ENCODE measurements around the gene INTS15.

The INTS15 gene

GRCh38 chr7:6639032-6639431, 49.2 kb downstream of the INTS15 start:
- Histone ChIP-seq H3K4me1 (ENCODE audit: insufficient read depth, low read length) (no peaks in the 10 kb centered on the region), H3K4me3 (ENCODE audit: low read length) (no peak overlapping the region), H3K27ac (ENCODE audit: low read depth, low read length) (no peak overlapping the region), H3K27me3 (ENCODE audit: insufficient read depth, low read length) (peaks cover 2% of the 10 kb centered on the region), H3K36me3 (ENCODE audit: insufficient read depth, low read length) (peaks cover 19% of the 10 kb centered on the region; the same call in 1 of the 2 replicates), H3K9me3 (ENCODE audit: insufficient read depth, low read depth, low read length) (no peaks in the 10 kb centered on the region), H3K9ac (ENCODE audit: low read depth, low read length) (no peak overlapping the region)
- 91% methylated on average over 4 of the region's 4 CpGs for WGBS

GRCh38 chr7:6639627-6640026, 49.8 kb downstream of the INTS15 start:
- H3K36me3 ChIP-seq (ENCODE audit: insufficient read depth, low read length), result peaks cover 22% of the 10 kb centered on the region
- no peaks in the 10 kb centered on the region for H3K4me1 ChIP-seq (ENCODE audit: insufficient read depth, low read length)
- H3K4me3 ChIP-seq (ENCODE audit: low read length), result no peak overlapping the region
- no peak overlapping the region for H3K27ac ChIP-seq (ENCODE audit: low read depth, low read length)
- 94% methylated on average over 11 of the region's 11 CpGs for WGBS
- H3K9me3 ChIP-seq (ENCODE audit: insufficient read depth, low read depth, low read length), result no peaks in the 10 kb centered on the region
- H3K9ac ChIP-seq (ENCODE audit: low read depth, low read length), result no peak overlapping the region
- peaks cover 2% of the 10 kb centered on the region for H3K27me3 ChIP-seq (ENCODE audit: insufficient read depth, low read length)

GRCh38 chr7:6640246-6640721, 50.5 kb downstream of the INTS15 start:
- Histone ChIP-seq H3K9me3 (ENCODE audit: insufficient read depth, low read depth, low read length) (no peaks in the 10 kb centered on the region), H3K27ac (ENCODE audit: low read depth, low read length) (no peak overlapping the region), H3K36me3 (ENCODE audit: insufficient read depth, low read length) (peaks cover 28% of the 10 kb centered on the region), H3K9ac (ENCODE audit: low read depth, low read length) (no peak overlapping the region), H3K4me1 (ENCODE audit: insufficient read depth, low read length) (no peaks in the 10 kb centered on the region), H3K27me3 (ENCODE audit: insufficient read depth, low read length) (peaks cover 2% of the 10 kb centered on the region), H3K4me3 (ENCODE audit: low read length) (no peak overlapping the region)
- WGBS, result 66% methylated on average over 11 of the region's 11 CpGs

GRCh38 chr7:6641305-6642035, 51.6 kb downstream of the INTS15 start:
- H3K4me1 ChIP-seq (ENCODE audit: insufficient read depth, low read length), result no peaks in the 10 kb centered on the region
- peaks cover 28% of the 10 kb centered on the region for H3K36me3 ChIP-seq (ENCODE audit: insufficient read depth, low read length)
- H3K9me3 ChIP-seq (ENCODE audit: insufficient read depth, low read depth, low read length), result no peaks in the 10 kb centered on the region
- no peak overlapping the region for H3K4me3 ChIP-seq (ENCODE audit: low read length)
- H3K9ac ChIP-seq (ENCODE audit: low read depth, low read length), result no peak overlapping the region
- no peak overlapping the region for H3K27ac ChIP-seq (ENCODE audit: low read depth, low read length)
- WGBS, result 93% methylated on average over 15 of the region's 15 CpGs
- peaks cover under 1% of the 10 kb centered on the region for H3K27me3 ChIP-seq (ENCODE audit: insufficient read depth, low read length)

- no peak overlapping the region for H3K4me3 ChIP-seq (ENCODE audit: low read length)
- 93% methylated on average over 24 of the region's 24 CpGs for WGBS
- no peaks in the 10 kb centered on the region for H3K27me3 ChIP-seq (ENCODE audit: insufficient read depth, low read length)
- H3K36me3 ChIP-seq (ENCODE audit: insufficient read depth, low read length), result peaks cover 28% of the 10 kb centered on the region
- H3K9me3 ChIP-seq (ENCODE audit: insufficient read depth, low read depth, low read length), result no peaks in the 10 kb centered on the region
- no peak overlapping the region for H3K9ac ChIP-seq (ENCODE audit: low read depth, low read length)
- H3K27ac ChIP-seq (ENCODE audit: low read depth, low read length), result no peak overlapping the region
- H3K4me1 ChIP-seq (ENCODE audit: insufficient read depth, low read length), result no peaks in the 10 kb centered on the region
Observed at GRCh38 chr7:6642239-6642839, 52.5 kb downstream of the INTS15 start.

- Histone ChIP-seq H3K9me3 (ENCODE audit: insufficient read depth, low read depth, low read length) (no peaks in the 10 kb centered on the region), H3K4me1 (ENCODE audit: insufficient read depth, low read length) (no peaks in the 10 kb centered on the region), H3K36me3 (ENCODE audit: insufficient read depth, low read length) (peaks cover 28% of the 10 kb centered on the region), H3K27me3 (ENCODE audit: insufficient read depth, low read length) (no peaks in the 10 kb centered on the region), H3K9ac (ENCODE audit: low read depth, low read length) (no peak overlapping the region), H3K27ac (ENCODE audit: low read depth, low read length) (no peak overlapping the region), H3K4me3 (ENCODE audit: low read length) (no peak overlapping the region)
- WGBS, result 95% methylated on average over 22 of the region's 22 CpGs
Observed at GRCh38 chr7:6642861-6643640, 53.2 kb downstream of the INTS15 start.

GRCh38 chr7:6643915-6644625, 54.2 kb downstream of the INTS15 start:
- Histone ChIP-seq H3K36me3 (ENCODE audit: insufficient read depth, low read length) (peaks cover 28% of the 10 kb centered on the region), H3K4me1 (ENCODE audit: insufficient read depth, low read length) (no peaks in the 10 kb centered on the region), H3K9me3 (ENCODE audit: insufficient read depth, low read depth, low read length) (no peaks in the 10 kb centered on the region), H3K27me3 (ENCODE audit: insufficient read depth, low read length) (no peaks in the 10 kb centered on the region), H3K4me3 (ENCODE audit: low read length) (no peak overlapping the region), H3K9ac (ENCODE audit: low read depth, low read length) (no peak overlapping the region), H3K27ac (ENCODE audit: low read depth, low read length) (no peak overlapping the region)
- 96% methylated on average over 21 of the region's 21 CpGs for WGBS

GRCh38 chr7:6644728-6645127, 54.9 kb downstream of the INTS15 start:
- H3K4me1 ChIP-seq (ENCODE audit: insufficient read depth, low read length), result no peaks in the 10 kb centered on the region
- no peak overlapping the region for H3K27ac ChIP-seq (ENCODE audit: low read depth, low read length)
- H3K9me3 ChIP-seq (ENCODE audit: insufficient read depth, low read depth, low read length), result no peaks in the 10 kb centered on the region
- H3K36me3 ChIP-seq (ENCODE audit: insufficient read depth, low read length), result peaks cover 24% of the 10 kb centered on the region
- 96% methylated on average over 10 of the region's 10 CpGs for WGBS
- no peak overlapping the region for H3K4me3 ChIP-seq (ENCODE audit: low read length)
- H3K27me3 ChIP-seq (ENCODE audit: insufficient read depth, low read length), result no peaks in the 10 kb centered on the region
- no peak overlapping the region for H3K9ac ChIP-seq (ENCODE audit: low read depth, low read length)

GRCh38 chr7:6646465-6646864, 56.6 kb downstream of the INTS15 start:
- Histone ChIP-seq H3K4me1 (ENCODE audit: insufficient read depth, low read length) (no peaks in the 10 kb centered on the region), H3K9me3 (ENCODE audit: insufficient read depth, low read depth, low read length) (no peaks in the 10 kb centered on the region), H3K27ac (ENCODE audit: low read depth, low read length) (no peak overlapping the region), H3K36me3 (ENCODE audit: insufficient read depth, low read length) (peaks cover 24% of the 10 kb centered on the region), H3K9ac (ENCODE audit: low read depth, low read length) (no peak overlapping the region), H3K27me3 (ENCODE audit: insufficient read depth, low read length) (no peaks in the 10 kb centered on the region), H3K4me3 (ENCODE audit: low read length) (no peak overlapping the region)
- 91% methylated on average over 8 of the region's 8 CpGs for WGBS

GRCh38 chr7:6647080-6647479, 57.3 kb downstream of the INTS15 start:
- H3K4me3 ChIP-seq (ENCODE audit: low read length), result no peak overlapping the region
- 94% methylated on average over 8 of the region's 8 CpGs for WGBS
- no peaks in the 10 kb centered on the region for H3K27me3 ChIP-seq (ENCODE audit: insufficient read depth, low read length)
- no peak overlapping the region for H3K9ac ChIP-seq (ENCODE audit: low read depth, low read length)
- no peaks in the 10 kb centered on the region for H3K9me3 ChIP-seq (ENCODE audit: insufficient read depth, low read depth, low read length)
- H3K27ac ChIP-seq (ENCODE audit: low read depth, low read length), result no peak overlapping the region
- peaks cover 26% of the 10 kb centered on the region for H3K36me3 ChIP-seq (ENCODE audit: insufficient read depth, low read length)
- H3K4me1 ChIP-seq (ENCODE audit: insufficient read depth, low read length), result no peaks in the 10 kb centered on the region

GRCh38 chr7:6647541-6647940, 57.7 kb downstream of the INTS15 start:
- H3K9me3 ChIP-seq (ENCODE audit: insufficient read depth, low read depth, low read length), result no peaks in the 10 kb centered on the region
- H3K4me1 ChIP-seq (ENCODE audit: insufficient read depth, low read length), result no peaks in the 10 kb centered on the region
- peaks cover 30% of the 10 kb centered on the region for H3K36me3 ChIP-seq (ENCODE audit: insufficient read depth, low read length)
- no peak overlapping the region for H3K27ac ChIP-seq (ENCODE audit: low read depth, low read length)
- H3K4me3 ChIP-seq (ENCODE audit: low read length), result no peak overlapping the region
- no peak overlapping the region for H3K9ac ChIP-seq (ENCODE audit: low read depth, low read length)
- WGBS, result 94% methylated on average over 14 of the region's 14 CpGs
- H3K27me3 ChIP-seq (ENCODE audit: insufficient read depth, low read length), result no peaks in the 10 kb centered on the region
